ENCODE measurements around the gene TEN1.
"Not testable (repeated sequence)": the region's sequence is repeated elsewhere in the genome, so short reads cannot be mapped to it uniquely, and the experiment has no call there.

The TEN1 gene

GRCh38 chr17:76038050-76038449 lies 59.0 kb downstream of the TEN1 start:
- H3K4me3 ChIP-seq (ENCODE audit: low read depth, low read length) = no peak overlapping the region
- no peak for TF ChIP-seq CTCF (IDR thresholded peaks at IDR 0.05; ENCODE audit: borderline replicate concordance, insufficient read depth, low read depth, low read length)

GRCh38 chr17:76039121-76039520 lies 60.1 kb downstream of the TEN1 start:
- TF ChIP-seq CTCF (IDR thresholded peaks at IDR 0.05; ENCODE audit: borderline replicate concordance, insufficient read depth, low read depth, low read length) = no peak
- H3K4me3 ChIP-seq (ENCODE audit: low read depth, low read length) = no peak overlapping the region

DNA sequence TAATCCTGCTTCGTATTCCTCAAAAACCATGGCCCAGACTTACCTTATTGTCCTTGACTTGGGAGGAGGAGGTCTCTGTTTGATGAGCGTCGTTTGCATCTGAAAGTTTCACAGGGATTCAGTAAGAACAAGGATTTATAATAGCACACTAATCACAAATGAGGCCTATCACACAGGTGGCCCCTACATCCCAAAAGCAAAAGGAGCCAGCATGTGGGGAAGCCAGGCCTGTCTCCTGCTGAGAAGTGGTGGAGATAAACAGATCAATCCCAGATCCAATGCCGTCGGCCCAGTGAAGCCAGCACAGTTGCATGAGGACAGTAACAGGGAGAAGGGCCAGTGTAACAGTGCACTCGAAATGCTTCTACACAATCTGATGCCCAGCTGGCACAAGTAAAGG lies 61.3 kb downstream of the TEN1 start:
- no peak for TF ChIP-seq CTCF (IDR thresholded peaks at IDR 0.05; ENCODE audit: borderline replicate concordance, insufficient read depth, low read depth, low read length)

DNA sequence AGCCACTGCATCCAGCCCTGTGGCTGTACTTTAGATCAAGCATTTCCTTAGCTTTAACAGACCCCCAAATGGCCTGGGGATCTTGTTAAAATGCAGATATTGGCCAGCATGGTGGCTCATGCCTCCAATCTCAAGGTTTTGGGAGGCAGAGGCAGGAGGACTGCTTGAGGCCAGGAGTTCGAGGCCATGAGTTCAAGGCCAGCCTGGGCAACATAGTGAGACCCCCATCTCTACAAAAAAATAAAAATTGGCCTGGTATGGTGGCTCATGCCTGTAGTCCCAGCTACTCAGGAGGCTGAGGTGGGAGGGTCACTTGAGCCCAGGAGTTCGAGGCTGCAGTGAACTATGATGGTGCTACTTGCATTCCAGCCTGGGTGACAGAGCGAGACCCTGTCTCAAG lies 63.8 kb downstream of the TEN1 start:
- not testable (repeated sequence) for H3K4me3 ChIP-seq (ENCODE audit: low read depth, low read length)

More for the DNA sequence above, 61.3 kb downstream of the TEN1 start:
- no peak overlapping the region for H3K4me3 ChIP-seq (ENCODE audit: low read depth, low read length)

- H3K4me3 ChIP-seq (ENCODE audit: low read depth, low read length) = not testable (repeated sequence)
These were observed 65.5 kb downstream of the TEN1 start for GRCh38 chr17:76044475-76045007.

DNA sequence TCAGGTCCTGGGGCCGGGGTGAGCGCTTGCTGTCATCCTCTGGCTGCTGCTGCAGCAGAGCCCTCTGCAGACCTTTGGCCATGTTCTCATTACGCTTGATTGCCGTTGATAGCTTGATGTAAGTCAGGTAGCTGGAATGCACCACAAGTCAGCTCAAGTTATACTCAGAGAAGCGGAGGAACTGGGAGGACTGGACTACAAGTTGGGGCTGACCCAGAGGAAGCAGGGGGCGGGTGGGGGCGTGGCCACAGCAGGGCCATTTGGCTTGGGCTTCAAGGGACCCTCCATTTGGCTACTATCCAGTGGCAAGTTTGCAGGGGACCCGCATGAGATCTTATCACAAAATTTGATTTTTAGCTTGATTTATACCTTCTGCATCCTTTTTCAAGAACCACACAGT lies 67.0 kb downstream of the TEN1 start:
- no peak overlapping the region for H3K4me3 ChIP-seq (ENCODE audit: low read depth, low read length)
- no peak for TF ChIP-seq CTCF (IDR thresholded peaks at IDR 0.05; ENCODE audit: borderline replicate concordance, insufficient read depth, low read depth, low read length)

GRCh38 chr17:76048025-76048605 lies 69.1 kb downstream of the TEN1 start:
- H3K4me3 ChIP-seq (ENCODE audit: low read depth, low read length) = no peak overlapping the region
- no peak for TF ChIP-seq CTCF (IDR thresholded peaks at IDR 0.05; ENCODE audit: borderline replicate concordance, insufficient read depth, low read depth, low read length)

DNA sequence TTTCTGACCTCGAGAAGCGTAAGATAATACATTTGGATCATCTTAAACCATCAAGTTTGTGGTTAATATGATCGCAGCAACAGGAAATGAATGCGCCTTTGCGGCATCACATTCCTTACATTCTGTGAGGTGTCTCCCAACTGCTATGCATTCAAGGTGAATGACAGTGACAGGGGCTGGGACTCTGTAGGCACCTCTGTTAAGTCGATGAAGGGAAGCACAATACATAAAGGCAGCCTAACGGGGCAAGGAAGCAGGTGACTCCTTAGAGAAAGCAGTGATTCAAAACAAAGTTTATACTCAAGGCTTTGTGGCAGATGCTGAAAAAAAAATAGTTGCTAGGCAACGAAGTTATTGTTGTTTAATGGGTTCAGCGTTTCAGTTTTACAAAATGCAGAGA lies 69.7 kb downstream of the TEN1 start:
- no peak overlapping the region for H3K4me3 ChIP-seq (ENCODE audit: low read depth, low read length)
- TF ChIP-seq CTCF (IDR thresholded peaks at IDR 0.05; ENCODE audit: borderline replicate concordance, insufficient read depth, low read depth, low read length) = no peak

All from GM12875 (cell line).